Stimulated activated CD8-positive, alpha-beta memory T cell treated with anti-CD3 and anti-CD28 coated beads, Interleukin-4, amount 100 ng/mL, for 4 hours (primary cell): ENCODE results near the gene NUMA1.

Experiments used
- DNase-seq, 2 donors: peaks; one replicate each; pipeline ENCODE4 v3.0.0-alpha.2; 2020; ENCODE audit warnings: low read depth in 2 of 2, low spot score in 1 of 2

The NUMA1 gene

GRCh38 chr11:72018171-72018570 lies 62.2 kb downstream of the NUMA1 start:
- no peak for DNase-seq

GRCh38 chr11:72015511-72016061 lies 64.8 kb downstream of the NUMA1 start:
- no peak for DNase-seq

- DNase-seq: no peak
Measured at GRCh38 chr11:72014761-72015320, 65.5 kb downstream of the NUMA1 start.

GRCh38 chr11:72013765-72014711 lies 66.3 kb downstream of the NUMA1 start:
- DNase-seq: no peak

- DNase-seq: no peak
Measured at GRCh38 chr11:72012897-72013721, 67.2 kb downstream of the NUMA1 start.

- no peak for DNase-seq
Measured at GRCh38 chr11:72012091-72012630, 68.2 kb downstream of the NUMA1 start.

- no peak for DNase-seq
Measured at GRCh38 chr11:72010529-72011233, 69.7 kb downstream of the NUMA1 start.

- no peak for DNase-seq
Measured at GRCh38 chr11:72009156-72009555, 71.2 kb downstream of the NUMA1 start.

- no peak for DNase-seq
Measured at GRCh38 chr11:72008728-72009127, 71.6 kb downstream of the NUMA1 start.

- no peak for DNase-seq
Measured at GRCh38 chr11:72007587-72007986, 72.8 kb downstream of the NUMA1 start.

GRCh38 chr11:72007089-72007476 lies 73.3 kb downstream of the NUMA1 start:
- DNase-seq: no peak

- DNase-seq: no peak
Measured at GRCh38 chr11:72006309-72007088, 73.8 kb downstream of the NUMA1 start.

- DNase-seq: no peak
Measured at GRCh38 chr11:72005347-72006260, 74.7 kb downstream of the NUMA1 start.

- no peak for DNase-seq
Measured at GRCh38 chr11:72004515-72005346, 75.6 kb downstream of the NUMA1 start.

- DNase-seq: no peak
Measured at GRCh38 chr11:72003776-72004171, 76.6 kb downstream of the NUMA1 start.

- no peak for DNase-seq
Measured at GRCh38 chr11:72002841-72003775, 77.2 kb downstream of the NUMA1 start.
